ENCODE results near the gene DDRGK1. TPM values are rescaled to one million over a fixed set of nuclear protein-coding genes. Genes with fewer than 3 reads are reported as not detected.

The DDRGK1 gene
- total RNA-seq, 1 donor from 2014 or later, result 61.4 TPM

DNA sequence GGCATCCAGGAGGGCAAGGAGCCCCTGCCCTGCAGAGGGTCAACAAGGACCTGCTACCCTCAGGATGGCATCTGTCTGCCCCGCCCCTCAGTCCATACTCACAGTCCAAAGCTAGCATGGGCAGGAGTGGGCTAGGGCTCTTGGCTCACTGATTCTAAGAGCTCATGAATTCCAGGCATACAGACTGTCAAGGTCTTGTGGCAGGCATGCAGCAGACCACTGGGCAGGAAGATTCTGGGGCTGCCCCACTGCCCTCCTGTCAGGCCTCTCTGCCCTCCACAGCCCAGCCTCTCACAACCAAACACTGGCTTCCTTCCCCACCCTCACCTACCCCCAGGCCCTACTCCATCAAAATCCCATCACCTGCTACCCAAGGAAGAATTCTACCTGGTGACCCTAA is 40.1 kb upstream of the DDRGK1 start:
- no peaks in the 10 kb centered on the region for H3K27me3 ChIP-seq
- TF ChIP-seq POLR2AphosphoS5 (IDR thresholded peaks at IDR 0.05; ENCODE audit: insufficient read depth in 1 of 2, low read depth in 1 of 2) (no peak), POLR2A (IDR thresholded peaks at IDR 0.05) (no peak)
- TF ChIP-seq, protein P1, sequence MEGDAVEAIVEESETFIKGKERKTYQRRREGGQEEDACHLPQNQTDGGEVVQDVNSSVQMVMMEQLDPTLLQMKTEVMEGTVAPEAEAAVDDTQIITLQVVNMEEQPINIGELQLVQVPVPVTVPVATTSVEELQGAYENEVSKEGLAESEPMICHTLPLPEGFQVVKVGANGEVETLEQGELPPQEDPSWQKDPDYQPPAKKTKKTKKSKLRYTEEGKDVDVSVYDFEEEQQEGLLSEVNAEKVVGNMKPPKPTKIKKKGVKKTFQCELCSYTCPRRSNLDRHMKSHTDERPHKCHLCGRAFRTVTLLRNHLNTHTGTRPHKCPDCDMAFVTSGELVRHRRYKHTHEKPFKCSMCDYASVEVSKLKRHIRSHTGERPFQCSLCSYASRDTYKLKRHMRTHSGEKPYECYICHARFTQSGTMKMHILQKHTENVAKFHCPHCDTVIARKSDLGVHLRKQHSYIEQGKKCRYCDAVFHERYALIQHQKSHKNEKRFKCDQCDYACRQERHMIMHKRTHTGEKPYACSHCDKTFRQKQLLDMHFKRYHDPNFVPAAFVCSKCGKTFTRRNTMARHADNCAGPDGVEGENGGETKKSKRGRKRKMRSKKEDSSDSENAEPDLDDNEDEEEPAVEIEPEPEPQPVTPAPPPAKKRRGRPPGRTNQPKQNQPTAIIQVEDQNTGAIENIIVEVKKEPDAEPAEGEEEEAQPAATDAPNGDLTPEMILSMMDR (IDR thresholded peaks at IDR 0.05), result no peak

DNA sequence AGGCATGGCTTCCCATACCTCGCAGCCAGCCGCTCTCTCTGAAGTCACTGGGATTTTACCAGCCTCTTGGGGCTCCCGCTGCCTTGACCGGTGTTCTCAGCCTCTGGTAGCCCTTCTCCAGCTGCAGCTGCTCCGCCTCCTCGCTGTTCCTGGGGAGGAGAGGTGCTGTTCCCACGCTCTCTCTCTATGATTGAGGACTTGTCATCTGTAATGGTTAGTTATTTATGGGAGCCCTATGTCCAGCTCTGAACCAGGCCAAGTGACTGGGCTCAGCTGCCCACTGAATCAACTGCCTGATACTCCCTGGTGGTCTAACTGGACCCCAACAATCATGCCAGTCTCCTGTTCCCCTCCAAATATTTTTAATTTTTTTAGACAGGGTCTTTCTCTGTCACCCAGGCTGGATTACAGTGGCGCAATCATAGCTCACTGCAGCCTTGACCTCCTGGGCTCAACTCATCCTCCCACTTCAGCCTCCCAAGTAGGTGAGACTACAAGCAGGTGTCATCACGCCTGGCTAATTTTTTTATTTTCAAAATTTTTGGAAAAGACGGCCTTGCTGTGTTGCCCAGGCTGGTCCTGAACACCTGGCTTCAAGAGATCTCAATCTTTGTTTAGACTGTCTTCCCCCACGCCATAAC is 39.4 kb upstream of the DDRGK1 start:
- DNase-seq (ENCODE audit: extremely low spot score in 2 of 2), result no peak
- H3K27ac ChIP-seq, result no peak overlapping the region
- H3K27me3 ChIP-seq, result no peaks in the 10 kb centered on the region
- no peaks in the 10 kb centered on the region for H3K36me3 ChIP-seq
- intact Hi-C loops (cut with DNase I), result no loop called here
- peaks cover 21% of the 10 kb centered on the region for H3K4me1 ChIP-seq
- no peaks in the 10 kb centered on the region for H3K9me3 ChIP-seq
- TF ChIP-seq, protein P1 (IDR thresholded peaks at IDR 0.05), result no peak
- TF ChIP-seq POLR2AphosphoS5 (IDR thresholded peaks at IDR 0.05; ENCODE audit: insufficient read depth in 1 of 2, low read depth in 1 of 2), result no peak
- TF ChIP-seq POLR2A (IDR thresholded peaks at IDR 0.05), result no peak
- H3K4me3 ChIP-seq, result no peak overlapping the region

More for the DNA sequence above, 40.1 kb upstream of the DDRGK1 start:
- DNase-seq (ENCODE audit: extremely low spot score in 2 of 2), result no peak
- Histone ChIP-seq H3K36me3 (no peaks in the 10 kb centered on the region), H3K27ac (no peak overlapping the region), H3K4me3 (no peak overlapping the region), H3K9me3 (no peaks in the 10 kb centered on the region), H3K4me1 (peaks cover 23% of the 10 kb centered on the region)
- intact Hi-C loops (cut with DNase I), result no loop called here

DNA sequence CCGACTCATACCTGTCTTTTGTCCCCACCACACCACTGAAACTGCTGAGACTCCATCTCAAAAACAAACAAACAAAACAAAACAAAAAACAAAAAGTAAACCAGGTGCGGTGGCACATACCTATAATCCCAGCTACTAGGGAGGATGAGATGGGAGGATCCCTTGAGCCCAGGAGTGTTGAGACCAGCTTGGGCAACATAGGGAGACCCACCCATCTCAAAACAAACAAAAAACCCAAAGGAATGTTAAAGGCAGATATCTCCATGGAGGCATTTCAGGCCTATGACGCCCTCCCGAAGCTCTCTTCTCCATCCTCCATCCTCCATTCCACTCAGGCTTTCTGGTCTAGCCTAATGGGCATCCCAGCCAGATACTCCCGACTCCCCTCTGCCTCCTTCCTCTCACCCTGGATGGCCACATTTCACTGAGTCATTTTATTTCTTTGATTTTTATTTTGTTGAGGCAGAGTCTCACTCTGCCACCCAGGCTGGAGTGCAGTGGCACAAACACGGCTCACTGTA is 37.8 kb upstream of the DDRGK1 start:
- Histone ChIP-seq H3K27ac (no peak overlapping the region), H3K9me3 (no peaks in the 10 kb centered on the region), H3K36me3 (no peaks in the 10 kb centered on the region), H3K4me3 (no peak overlapping the region), H3K4me1 (peaks cover 24% of the 10 kb centered on the region), H3K27me3 (peaks cover 6% of the 10 kb centered on the region)
- no peak for DNase-seq (ENCODE audit: extremely low spot score in 2 of 2)
- intact Hi-C loops (cut with DNase I), result no loop called here
- TF ChIP-seq POLR2A (IDR thresholded peaks at IDR 0.05), result no peak
- TF ChIP-seq, protein P1 (IDR thresholded peaks at IDR 0.05), result no peak
- no peak for TF ChIP-seq POLR2AphosphoS5 (IDR thresholded peaks at IDR 0.05; ENCODE audit: insufficient read depth in 1 of 2, low read depth in 1 of 2)

DNA sequence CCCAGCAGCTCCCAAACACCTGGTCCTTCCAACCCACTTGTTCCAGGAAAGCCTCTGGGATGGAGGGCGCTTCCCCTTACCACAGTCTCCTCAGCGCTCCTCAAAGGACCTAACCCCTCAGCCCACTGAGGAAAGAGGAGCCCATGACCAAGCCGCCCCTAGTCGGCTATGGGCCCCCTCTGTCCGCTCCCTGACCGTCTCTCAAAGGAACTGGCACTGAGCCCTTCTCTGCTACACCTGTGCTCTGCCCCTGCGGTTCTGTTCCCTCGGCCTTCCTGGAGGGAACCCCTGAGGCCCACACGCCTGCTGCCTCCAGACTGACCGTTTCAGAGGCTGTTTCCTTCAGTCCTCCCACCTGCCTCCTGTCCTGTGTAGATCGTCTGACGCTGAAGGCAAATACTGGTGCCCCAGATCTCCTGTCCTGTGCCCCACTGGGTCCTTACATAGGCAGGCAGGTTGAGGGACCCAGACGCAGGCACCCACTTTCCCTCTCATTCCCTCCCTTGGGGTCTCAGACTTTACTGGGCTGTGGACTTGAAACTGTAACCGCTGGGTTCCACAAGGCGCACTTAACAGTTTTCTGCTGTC is 36.4 kb upstream of the DDRGK1 start:
- Histone ChIP-seq H3K27ac (no peak overlapping the region), H3K27me3 (peaks cover 6% of the 10 kb centered on the region), H3K36me3 (no peaks in the 10 kb centered on the region), H3K4me1 (peaks cover 24% of the 10 kb centered on the region), H3K4me3 (no peak overlapping the region), H3K9me3 (no peaks in the 10 kb centered on the region)
- intact Hi-C loops (cut with DNase I), result no loop called here
- no peak for DNase-seq (ENCODE audit: extremely low spot score in 2 of 2)
- TF ChIP-seq POLR2AphosphoS5 (IDR thresholded peaks at IDR 0.05; ENCODE audit: insufficient read depth in 1 of 2, low read depth in 1 of 2), result no peak
- no peak for TF ChIP-seq POLR2A (IDR thresholded peaks at IDR 0.05)
- TF ChIP-seq, protein P1 (IDR thresholded peaks at IDR 0.05), result no peak

All from vagina (tissue), 2 donors.